DMS153 treated with DMSO at 0.1 percent for 48 hours (cell line): ENCODE measurements around the gene PRDM11.

ENCODE experiments used
- DNase-seq: peaks from one replicate; lab custom pipeline; 2025; ENCODE audit not compliant: unreplicated experiment; lab: John Stamatoyannopoulos, UW

PRDM11 gene

DNA sequence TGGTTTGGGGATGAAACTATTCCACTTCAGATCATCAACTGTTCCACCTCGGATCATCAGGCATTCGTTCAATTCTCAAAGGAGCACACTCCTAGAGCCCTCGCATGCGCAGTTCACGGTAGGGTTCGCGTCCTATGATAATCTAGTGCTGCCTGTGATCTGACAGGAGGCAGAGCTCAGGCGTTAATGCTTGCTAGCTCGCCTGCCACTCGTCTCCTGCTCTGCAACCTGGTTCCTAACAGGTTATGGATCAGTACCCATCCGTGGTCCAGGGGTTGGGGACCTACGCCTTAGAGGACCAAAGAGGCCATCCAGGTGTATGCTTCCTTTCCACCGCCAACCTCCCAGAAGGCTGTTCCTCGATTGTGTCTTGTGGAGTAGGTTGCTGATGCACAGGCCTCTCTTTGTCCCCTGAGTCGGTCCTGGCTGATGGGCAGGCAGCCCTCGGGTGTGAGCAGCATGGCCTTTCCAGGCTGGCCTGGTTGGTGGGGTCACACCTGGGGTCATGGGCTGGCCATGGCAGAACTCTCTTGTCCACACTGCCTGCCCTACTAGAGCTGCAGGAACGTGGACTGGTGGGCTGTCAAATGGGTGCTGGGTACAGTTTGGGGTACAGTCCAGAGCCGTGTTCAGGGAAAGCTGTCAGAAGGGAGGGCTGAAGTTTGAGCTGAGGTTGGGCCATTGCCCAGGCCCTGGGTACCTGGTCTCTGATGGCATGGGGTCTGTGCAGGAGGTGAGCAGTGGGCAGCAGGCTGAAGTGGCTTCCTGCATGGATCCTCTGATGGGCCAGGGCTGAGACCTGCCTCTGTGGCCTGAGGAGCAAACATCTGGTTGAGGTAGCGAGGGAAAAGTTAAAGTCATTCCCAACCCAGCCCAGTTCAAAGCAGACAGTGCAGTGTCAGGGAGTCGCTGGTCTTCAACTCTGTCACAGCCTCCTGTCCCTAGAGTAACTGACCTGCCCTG lies 11.1 kb downstream of the PRDM11 start:
- DNase-seq: no peak

DNA sequence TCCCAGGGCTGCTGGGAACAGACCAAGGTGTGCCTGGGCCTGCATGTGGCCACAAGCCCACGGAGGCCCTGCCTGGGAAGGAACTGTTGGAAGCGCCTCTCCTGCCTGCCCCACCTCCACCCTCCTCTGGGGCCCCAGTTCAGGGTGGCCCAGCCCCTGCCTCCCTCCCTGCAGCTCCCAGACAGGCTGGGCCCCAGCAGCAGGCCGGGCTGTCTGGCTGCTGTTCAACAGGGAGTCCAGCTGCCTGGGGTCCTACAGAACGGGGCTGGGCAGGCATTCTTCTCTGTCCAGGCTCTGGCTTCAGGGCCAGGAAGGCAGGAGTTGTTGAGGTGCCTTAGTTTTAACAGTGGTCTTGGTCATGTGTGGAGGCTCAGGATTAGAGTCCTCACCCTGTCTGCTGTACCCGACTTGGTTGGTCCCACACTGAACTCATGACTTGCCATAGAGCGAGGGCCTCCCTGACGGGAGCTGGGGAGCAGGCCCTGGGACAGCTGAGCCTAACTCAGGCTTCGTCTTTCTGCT lies 11.8 kb downstream of the PRDM11 start:
- DNase-seq: no peak

DNA sequence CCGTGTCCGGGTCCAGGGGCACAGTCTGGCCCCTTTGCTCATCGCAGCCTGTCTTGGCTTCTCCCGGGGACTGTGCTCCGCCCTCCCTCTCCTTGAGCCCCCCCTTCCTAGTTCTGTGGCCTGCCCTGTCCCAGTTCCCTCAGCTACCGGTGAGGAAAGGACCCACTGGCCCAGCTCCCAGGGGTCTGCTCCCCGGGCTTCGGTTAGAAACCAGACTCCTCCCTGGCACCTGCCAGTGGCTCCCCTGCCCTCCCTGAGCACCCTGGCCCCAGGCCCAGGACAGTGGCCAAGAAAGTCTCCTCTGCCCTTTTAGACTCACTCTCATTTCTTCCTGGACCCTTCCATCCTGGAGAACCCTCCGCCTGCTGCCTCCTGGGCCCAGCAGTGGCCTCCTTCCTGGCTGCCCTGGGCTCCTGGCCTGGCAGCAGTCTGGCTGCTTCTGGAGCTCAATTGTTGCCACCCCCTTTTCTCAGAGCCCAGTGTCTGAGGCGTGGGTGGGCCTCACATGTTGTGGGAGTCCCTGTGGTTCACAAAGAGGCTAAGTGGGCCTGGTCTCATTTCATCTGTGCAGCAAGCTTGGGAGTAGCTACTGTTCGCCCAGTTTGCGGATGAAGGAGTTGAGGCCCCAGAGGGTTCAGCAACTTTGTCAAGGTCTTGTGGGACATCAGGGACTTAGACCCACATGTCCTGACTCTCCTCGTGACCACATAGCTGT lies 12.6 kb downstream of the PRDM11 start:
- DNase-seq: no peak

DNA sequence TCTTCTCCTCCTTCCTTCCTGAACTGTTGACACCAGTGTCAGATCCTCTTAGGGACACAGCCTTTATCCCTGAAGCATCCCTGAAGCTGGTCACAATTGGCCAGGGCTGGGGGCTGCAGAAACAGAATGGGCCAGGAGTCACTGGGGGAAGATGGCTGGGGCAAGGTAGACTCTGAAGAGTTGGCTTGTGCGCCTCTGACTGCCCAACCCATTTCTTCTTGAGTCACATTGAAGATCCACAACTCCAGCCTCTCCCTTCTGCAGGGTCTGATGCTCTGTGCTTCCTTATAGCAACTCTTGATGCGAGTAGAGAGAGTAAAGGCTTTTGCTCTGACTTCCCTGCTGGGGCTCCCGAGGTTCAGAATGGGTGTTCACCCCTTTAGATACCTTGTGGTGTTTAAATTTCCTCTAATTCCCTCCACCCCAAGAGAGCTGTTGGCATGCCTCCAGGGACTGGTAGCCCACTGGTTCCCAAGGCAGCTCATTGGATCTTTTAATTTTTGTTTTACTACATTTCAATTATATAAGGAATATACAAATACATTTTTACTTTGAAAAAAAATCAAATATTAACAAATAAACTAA lies 13.4 kb downstream of the PRDM11 start:
- DNase-seq: no peak

DNA sequence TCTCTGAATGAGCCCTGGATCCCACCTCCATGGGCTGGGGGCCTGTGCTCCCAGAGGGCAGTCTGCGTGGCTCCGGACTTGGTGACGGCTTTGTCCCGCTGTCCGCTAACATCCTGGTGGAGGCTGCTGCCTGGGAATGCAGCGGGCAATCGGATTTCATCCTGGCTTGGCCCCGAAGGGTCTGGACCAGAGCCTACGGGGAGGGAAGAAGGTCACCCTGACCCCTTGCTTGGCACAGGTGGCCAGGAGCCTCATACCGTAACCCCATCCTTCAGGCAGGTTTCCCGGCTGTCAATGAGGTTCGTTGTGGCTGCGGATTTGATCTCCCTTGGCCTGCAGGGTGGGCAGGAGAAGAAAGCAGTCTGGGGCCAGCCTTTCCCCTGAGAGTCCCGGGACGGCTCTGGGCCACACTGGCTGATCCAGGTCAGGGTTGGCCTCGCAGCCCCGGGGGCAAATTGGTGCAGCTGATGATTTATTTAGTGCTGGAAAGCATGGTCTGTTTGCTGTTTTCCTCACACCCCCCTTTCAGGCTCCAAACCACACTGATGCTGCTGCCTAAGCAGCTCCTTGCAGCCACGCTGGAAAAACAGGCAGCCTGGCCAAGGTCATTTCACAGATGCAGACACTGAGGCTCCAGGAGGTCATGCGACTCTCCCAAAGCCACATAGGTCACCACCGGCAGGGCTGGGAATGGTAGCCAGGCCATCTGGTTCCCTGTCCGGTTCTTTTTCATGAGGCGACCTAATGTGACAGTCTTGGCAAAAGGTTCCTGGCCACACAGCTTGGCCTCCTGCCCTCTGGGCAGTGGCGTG lies 15.0 kb downstream of the PRDM11 start:
- DNase-seq: no peak

DNA sequence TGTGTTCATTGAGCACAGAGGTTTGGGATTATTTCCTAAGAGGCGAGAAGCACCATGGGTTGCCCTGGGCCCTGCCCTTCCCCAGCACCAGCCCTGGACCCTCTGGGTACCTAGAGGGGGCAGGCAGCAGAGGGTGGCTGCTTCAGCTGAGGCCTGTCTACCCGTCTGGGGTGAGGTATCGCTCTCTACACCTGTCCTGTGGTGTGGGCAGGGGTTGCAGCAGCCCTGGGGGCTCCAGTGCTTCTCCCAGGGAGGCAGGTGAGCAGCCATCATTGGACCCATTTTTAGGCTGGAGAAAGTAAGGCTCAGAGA lies 15.6 kb downstream of the PRDM11 start:
- DNase-seq: no peak

DNA sequence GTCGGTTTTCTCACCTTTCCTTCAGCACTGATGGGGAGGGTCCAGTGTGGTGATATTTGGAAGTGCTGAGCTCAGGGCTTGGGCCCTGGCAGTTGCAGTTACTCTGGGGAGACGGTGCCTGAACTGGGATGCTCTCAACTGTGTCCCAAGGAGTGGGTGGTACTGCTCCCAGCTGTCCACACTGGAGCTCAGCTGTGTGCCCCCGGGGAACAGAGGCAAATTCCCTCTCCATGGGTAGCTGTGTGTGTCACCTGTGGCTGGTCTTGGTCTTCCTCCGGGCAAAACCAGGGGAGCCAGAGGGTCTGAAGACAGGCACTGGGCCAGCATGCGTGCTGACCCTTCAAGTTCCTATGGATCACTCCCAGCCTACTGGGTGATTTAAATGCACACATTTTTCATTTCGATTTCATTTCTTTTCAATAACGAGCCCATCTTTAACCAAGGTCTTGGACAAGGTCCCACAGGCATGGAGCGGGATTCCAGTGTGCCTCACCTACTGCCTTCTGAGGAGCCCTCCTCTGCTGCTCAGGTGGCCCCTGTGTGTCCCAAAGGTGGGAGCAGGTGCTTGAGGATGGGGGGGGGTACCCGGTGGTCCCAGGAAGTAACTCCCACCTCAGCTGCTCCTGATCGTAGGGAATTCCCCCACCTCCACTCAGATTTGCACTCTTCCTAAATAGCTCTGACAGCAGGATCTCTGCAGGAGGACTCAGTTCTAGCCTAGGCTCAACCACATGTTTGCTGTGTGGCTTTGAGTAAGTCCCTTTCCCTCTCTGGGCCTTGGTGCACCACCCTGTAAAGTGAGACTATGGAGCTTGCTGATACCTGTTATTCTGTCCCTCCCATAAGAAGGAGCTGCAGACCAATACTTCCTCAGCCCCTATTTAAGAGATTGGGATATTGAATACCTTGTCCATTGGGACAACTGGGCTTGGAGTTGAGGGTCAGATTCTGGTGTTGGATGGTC lies 16.8 kb downstream of the PRDM11 start:
- no peak for DNase-seq

DNA sequence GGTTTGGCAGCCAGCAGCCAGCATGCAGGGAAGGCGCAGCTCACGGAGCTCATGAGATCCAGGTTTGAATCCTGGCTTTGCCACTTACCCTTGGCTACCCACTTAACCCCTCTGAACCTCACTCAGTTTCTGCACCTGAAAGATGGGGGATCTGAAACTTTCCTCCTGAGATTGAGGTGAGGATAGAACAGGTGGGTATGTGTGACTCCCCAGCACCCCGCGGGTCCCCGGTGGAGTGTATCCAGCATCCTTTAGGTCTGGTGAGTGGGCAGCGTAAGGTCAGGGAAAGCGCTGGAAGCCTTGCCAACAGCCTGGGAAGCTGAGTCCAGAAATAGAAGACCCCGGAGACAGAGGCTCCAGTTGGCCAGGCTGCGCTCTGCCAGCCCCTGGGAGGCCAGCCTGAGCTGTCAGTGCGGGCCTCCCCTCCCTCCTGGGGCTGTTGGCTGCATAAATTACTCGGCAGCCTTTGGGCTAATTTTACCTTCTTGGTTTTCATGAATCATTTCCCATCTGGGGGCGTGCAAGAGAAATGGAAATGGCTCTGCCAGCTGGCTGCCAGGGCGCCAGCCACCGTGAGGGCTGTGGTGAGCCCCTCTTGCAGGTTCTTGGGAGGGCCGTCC lies 17.6 kb downstream of the PRDM11 start:
- no peak for DNase-seq

DNA sequence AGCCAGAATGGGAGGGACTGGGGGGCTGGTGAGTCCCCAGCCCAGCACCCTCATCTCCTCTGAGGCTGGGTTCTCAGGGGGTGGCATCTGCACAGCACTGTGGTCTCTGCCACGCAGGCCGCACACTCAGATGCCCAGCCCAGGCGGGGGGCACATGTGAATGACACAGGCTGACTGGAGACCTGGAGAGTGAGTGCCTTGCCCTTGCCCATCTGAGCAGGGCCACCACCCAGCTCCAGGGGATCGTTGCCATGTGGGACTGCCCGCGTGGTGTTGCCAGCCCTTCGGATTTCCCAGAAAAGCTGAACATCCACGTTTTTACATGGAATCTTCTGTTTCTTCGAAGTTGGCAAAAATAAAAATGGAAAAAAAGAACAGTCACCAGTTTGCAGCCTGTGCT lies 18.9 kb downstream of the PRDM11 start:
- no peak for DNase-seq

DNA sequence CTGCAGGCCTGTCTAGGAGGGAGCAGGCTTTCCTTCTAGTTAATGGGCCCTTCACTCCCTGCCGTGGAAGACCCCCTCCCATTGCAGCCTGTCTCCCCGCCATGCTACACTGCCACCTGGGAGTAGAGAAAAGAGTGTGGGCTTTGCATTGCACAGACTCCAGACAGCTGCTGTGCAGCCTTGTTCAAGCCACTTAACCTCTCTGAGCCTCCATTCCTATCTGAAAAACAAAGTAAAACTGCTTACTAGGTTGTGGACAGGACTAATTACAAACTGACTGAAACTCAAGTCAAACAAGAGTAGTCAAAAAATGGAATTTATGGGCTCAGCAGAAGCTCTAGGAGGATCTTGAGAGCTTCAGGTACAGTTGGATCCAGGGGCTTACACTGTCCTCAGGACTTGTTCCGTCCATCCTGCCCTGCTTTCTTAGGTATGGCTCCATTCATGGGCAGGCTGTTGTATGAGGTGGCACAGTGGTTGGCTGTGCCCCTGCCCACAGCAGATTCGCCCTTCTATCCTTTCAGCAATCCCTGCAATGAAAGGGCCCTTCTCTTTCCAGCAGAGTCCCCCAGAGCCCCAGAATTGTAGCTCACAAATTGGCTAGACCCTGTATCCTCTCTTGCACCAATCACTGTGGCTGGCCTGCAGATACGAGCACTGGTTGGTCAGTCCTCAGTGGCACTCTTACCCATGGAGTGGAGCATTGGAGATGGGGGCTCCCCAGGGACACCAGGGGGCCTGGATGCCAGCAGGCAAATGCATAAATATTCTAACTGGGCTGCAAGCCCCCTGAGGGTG lies 19.6 kb downstream of the PRDM11 start:
- DNase-seq: no peak

DNA sequence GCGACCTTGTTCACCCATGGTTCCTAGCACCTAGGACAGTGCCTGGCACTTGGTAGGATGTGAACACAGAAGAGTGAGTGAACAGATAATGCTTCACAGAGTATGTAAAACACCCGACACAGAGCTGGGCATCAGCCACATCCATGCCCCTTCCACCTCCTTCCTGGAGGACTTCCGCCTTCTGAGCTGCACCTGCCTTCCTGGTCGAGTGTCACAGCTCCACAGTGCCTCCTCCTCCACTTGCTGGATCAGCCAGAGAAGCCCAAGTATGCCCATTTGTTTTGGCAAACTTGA lies 20.1 kb downstream of the PRDM11 start:
- no peak for DNase-seq

DNA sequence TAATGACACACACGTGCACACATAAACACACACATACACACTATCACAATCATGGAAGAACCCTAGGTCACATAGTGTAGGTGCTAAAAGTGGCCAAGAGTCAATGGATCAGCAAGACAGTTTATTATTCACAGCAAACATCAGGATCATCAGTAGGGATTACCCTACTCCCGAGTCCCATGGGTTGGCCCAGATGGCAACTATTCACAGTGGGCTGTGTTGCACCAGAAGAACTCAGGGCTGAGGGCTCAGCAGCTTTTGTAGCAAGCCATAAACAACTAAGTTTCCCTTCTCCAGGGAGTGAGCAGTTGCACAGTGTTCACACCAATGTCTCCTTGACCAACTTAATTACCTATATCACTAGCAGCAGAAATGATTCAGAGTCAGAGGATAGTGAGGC lies 20.8 kb downstream of the PRDM11 start:
- no peak for DNase-seq

DNA sequence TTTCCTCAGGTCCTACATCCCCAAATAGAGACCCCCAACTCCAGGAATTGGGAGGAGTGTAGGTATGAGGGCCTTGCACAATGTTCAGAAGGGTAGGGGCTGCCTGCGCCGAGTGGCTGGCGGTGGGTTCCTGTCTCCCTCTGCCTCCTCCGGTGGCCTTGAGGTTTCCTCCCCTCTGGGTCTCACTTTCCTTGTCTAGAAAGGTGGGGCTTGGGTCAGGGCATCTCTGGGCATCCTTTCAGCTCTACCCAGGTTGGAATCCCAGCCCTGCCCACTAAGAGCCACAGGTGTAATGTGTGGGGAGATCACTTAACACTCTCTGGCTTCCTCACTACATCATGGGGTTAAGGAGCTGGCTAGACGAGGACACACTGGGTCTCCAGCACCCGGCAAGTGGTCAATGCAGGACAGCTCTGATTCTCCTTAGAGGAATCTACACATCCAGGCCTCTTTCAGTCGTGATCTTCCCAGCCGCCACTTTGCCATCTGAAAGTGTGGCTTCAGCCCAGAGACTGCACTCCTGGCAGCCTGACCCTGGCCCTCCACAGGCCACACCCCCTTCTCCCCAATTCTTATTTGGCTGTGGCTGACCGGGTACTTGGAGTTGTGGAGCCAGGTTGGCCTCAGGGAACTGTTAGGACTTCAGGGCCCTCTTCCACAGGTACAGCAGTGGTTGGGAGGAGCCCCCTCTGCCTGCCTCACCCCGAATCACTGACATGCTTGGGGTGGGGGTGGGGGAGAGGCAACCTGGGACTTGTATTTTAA lies 22.1 kb downstream of the PRDM11 start:
- no peak for DNase-seq

DNA sequence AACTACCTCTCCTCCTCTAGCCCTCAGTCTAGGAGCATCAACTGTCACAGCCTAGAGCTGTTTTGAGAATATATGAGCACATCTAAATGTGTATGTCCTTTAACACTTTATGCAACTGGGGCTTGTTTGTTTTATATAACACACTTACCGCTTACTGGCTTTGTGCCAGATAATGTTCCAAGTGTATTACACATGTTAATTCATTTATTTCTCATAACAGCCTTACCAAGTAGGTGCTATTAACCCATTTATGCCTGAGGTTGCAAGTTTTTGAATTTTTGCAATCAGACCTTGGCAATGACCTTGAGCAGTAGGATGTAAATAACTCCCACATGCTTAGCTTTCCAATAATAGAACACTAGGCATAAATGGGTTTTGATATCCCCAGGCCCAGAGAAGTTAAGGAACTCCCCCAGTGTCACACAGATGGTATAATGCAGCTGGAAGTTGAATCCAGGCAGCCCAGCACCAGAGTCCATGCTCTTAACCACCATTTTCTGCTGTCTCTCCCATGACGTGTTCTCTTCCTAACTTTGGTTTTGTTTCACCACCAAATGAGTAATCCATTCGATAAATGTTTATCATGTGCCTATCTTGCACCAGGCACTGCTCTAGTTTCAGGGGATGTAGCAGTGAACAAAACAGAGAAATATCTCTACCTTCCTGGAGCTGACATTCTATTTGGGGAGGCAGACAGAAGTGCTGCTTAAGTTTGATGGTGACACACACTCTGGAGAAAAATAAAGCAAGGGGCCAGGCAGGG lies 23.1 kb downstream of the PRDM11 start:
- no peak for DNase-seq

DNA sequence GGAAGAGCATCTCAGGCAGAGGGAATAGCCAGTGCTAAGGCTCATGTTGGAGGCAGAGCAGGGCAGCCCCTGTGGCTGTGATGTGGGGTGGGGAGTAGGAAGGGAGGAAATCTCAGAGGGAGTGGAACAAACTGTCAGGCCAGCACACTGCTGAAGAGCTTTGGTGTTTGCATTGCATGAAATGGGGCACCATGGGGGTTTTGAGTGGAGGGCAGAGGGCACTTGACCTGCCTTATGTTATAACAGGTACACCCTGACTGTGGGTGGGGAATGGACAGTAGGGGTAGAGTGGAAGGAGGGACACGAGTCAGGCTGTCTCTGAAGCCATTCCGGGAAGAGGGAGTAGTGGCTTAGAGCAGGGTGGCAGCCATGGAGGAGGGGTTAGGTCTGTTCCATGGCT lies 24.0 kb downstream of the PRDM11 start:
- no peak for DNase-seq

DNA sequence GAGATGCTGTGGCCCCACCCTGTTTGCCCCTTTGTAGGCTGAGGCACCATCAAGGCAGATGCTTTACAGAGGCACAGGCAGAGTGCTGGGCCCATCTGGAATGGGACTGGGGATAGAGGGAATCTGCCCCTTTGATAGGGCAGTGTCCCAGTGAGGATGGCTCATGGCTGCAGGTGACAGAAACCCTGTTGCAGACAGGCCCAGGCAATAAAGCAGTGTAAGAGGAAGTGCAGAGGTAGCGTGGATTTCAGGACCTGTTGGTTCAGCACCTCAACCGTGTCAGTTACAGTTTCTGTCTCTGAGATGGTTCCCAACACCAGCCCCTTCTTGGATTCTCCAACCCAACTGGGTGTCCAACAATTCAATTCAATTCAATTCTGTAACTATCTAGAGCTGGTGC lies 25.1 kb downstream of the PRDM11 start:
- no peak for DNase-seq

DNA sequence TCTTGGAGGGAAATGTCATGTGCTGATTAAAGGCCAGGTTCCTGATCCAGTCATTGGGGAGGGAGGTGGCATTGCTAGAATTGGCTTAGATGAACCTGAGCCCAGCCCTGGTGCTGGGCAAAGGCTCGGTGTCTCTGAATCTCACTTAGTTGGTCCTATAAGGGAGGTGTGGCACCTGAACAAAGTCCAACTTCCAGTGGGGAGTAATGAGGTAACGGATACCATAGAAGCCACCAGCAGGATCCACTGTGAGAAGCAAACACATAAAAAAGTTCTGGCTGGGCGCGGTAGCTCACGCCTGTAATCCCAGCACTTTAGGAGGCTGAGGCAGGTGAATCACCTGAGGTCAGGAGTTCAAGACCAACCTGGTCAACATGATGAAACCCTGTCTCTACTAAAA lies 26.6 kb downstream of the PRDM11 start:
- no peak for DNase-seq
